ENCODE measurements around the gene LCLAT1. TPM values are rescaled to one million over a fixed set of nuclear protein-coding genes. Genes with fewer than 3 reads are reported as not detected.

The LCLAT1 gene
- total RNA-seq, 6 donors from 2014 or later: 7.0 to 21.9 (median 12.4) TPM

GRCh38 chr2:30683236-30683956, 236.3 kb downstream of the LCLAT1 start:
- Histone ChIP-seq H3K9me3 (no peaks in the 10 kb centered on the region), H3K4me3 (no peak overlapping the region), H3K27ac (no peak overlapping the region), H3K4me1 (no peaks in the 10 kb centered on the region), H3K36me3 (no peaks in the 10 kb centered on the region), H3K27me3 (no peaks in the 10 kb centered on the region)
- no peak for ATAC-seq (ENCODE audit: low FRiP score in 2 of 2)
- DNase-seq: no peak
- WGBS, 2 donors: 90 to 92% methylated on average over 8 of the region's 8 CpGs
- no peak for TF ChIP-seq EP300 (IDR thresholded peaks at IDR 0.05)
- no peak for TF ChIP-seq CTCF (IDR thresholded peaks at IDR 0.05)
- no peak for TF ChIP-seq POLR2AphosphoS5 (IDR thresholded peaks at IDR 0.05)
- TF ChIP-seq POLR2A (IDR thresholded peaks at IDR 0.05): no peak

DNA sequence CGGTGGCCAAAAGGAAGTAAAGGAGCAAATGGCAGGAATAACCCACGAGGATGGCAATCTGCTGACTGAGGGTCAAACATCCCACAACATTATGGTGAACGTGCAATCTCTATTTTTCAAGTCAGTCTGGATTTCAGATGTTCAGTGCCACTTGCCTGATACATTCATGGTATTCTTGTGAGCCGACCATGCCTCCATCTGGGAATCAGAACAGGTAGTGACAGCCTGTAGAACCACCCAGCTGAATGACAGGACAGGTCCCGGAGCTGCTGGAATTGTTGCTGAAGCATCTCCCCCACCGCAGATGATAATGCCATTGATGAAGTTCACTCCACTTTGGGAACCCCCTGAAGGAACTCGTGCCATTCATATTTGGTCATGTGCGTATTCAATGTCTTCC, 237.0 kb downstream of the LCLAT1 start:
- DNase-seq: no peak
- no peak overlapping the region for H3K4me3 ChIP-seq
- H3K27me3 ChIP-seq: no peaks in the 10 kb centered on the region
- H3K27ac ChIP-seq: no peak overlapping the region
- no peak for ATAC-seq (ENCODE audit: low FRiP score in 2 of 2)
- WGBS, 2 donors: 86 to 87% methylated on average over 8 of the region's 8 CpGs
- H3K4me1 ChIP-seq: peaks cover 0 to 3% (median 2%) of the 10 kb centered on the region in 4 donors
- TF ChIP-seq CTCF (IDR thresholded peaks at IDR 0.05): no peak
- TF ChIP-seq EP300 (IDR thresholded peaks at IDR 0.05): no peak
- no peak for TF ChIP-seq POLR2A (IDR thresholded peaks at IDR 0.05)
- no peaks in the 10 kb centered on the region for H3K36me3 ChIP-seq
- no peaks in the 10 kb centered on the region for H3K9me3 ChIP-seq

DNA sequence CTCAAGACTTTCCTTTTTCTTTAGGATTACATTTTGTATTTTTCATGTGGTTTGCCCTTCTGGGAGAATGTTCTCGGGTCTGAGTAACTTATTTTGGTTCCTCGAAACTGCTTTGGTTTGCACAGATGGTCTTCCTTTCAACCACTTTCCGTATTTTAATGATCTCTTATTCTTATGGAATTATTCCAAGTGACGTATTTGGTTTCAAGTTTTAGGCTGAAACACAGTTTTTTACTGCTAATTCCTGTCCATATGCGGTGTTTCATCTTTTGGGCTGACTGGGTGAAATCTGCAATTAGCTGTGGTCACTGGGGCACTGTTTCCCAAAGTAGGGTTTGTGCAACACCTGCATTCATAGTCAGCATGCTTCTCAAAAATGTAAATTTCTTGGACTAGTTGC, 237.5 kb downstream of the LCLAT1 start:
- DNase-seq (no peak), ATAC-seq (ENCODE audit: low FRiP score in 2 of 2) (no peak)
- no peak overlapping the region for H3K4me3 ChIP-seq
- no peak overlapping the region for H3K27ac ChIP-seq
- TF ChIP-seq POLR2A (IDR thresholded peaks at IDR 0.05) (no peak), CTCF (IDR thresholded peaks at IDR 0.05) (no peak), POLR2AphosphoS5 (IDR thresholded peaks at IDR 0.05) (no peak), EP300 (IDR thresholded peaks at IDR 0.05) (no peak)
- H3K36me3 ChIP-seq: no peaks in the 10 kb centered on the region
- 68 to 83% methylated on average over 5 of the region's 5 CpGs for WGBS, 2 donors
- H3K27me3 ChIP-seq: no peaks in the 10 kb centered on the region
- no peaks in the 10 kb centered on the region for H3K9me3 ChIP-seq
- H3K4me1 ChIP-seq: peaks cover 0 to 8% (median 6%) of the 10 kb centered on the region in 4 donors

DNA sequence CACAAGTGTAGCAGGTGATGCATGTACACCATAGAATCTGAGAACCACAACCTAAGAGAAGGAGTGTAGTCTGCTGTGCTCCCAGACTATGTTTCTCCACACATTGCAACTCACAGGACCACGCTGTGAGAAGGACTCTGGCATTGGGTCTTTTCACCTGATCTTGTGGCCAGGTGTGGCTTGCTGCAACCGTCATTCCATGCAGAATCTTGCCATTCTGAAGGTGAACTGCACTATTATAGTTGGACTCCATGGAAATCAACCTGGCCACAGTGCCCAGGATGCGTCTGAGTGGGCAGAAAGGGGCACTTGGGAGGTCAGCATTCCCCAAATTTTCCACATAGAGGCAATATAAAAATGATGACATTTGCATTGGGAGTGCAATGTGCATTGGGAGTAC, 237.9 kb downstream of the LCLAT1 start:
- Histone ChIP-seq H3K9me3 (no peaks in the 10 kb centered on the region), H3K4me1 (peaks cover 0 to 11% (median 7%) of the 10 kb centered on the region in 4 donors), H3K27me3 (no peaks in the 10 kb centered on the region), H3K36me3 (no peaks in the 10 kb centered on the region), H3K4me3 (no peak overlapping the region), H3K27ac (no peak overlapping the region)
- ATAC-seq (ENCODE audit: low FRiP score in 2 of 2): no peak
- TF ChIP-seq CTCF (IDR thresholded peaks at IDR 0.05) (no peak), POLR2A (IDR thresholded peaks at IDR 0.05) (no peak), EP300 (IDR thresholded peaks at IDR 0.05) (no peak), POLR2AphosphoS5 (IDR thresholded peaks at IDR 0.05) (no peak)
- WGBS, 2 donors: 84 to 95% methylated on average over 3 of the region's 3 CpGs
- no peak for DNase-seq

DNA sequence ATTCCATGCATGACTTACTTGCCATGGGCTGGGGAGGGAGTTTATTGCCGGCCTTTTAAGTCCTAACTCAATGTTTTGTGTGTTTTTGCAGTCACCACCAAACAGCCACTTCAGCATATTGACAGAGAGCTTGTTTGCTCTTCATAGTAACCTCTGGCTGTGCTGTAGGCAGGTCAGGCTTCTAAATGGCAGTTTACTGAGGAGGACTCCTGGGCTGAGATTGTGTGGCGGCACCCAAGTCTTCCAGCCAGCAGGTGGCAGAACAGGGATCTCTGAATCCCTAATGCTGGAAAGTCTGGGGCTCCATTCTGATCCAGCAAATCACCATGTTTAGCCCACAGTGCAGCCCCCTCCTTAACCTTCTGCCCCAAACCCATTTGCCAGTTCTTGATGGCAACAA, 239.0 kb downstream of the LCLAT1 start:
- Histone ChIP-seq H3K4me1 (peaks cover 0 to 11% (median 8%) of the 10 kb centered on the region in 4 donors), H3K36me3 (no peaks in the 10 kb centered on the region), H3K9me3 (no peaks in the 10 kb centered on the region), H3K27ac (no peak overlapping the region), H3K4me3 (no peak overlapping the region), H3K27me3 (no peaks in the 10 kb centered on the region)
- DNase-seq (no peak), ATAC-seq (ENCODE audit: low FRiP score in 2 of 2) (no peak)
- WGBS, 2 donors: 60 to 83% methylated on average over 1 to 2 of the region's 2 CpGs
- TF ChIP-seq CTCF (IDR thresholded peaks at IDR 0.05) (peak in 4 of 6 experiments; percentile 16 to 25 (median 20)), EP300 (IDR thresholded peaks at IDR 0.05) (no peak)

All from upper lobe of left lung (tissue), 6 donors.